PC-3 (cell line): ENCODE measurements around the gene PMF1.

Source experiments
- EZH2 ChIP-seq: fragments of 300-600 bp; sonication (generic); IDR thresholded peaks from one replicate; pipeline ENCODE4 v1.6.1; 2017; ENCODE audit warnings: antibody characterized with exemption, mild to moderate bottlenecking, low read length; ENCODE audit not compliant: unreplicated experiment
- TF ChIP-seq, protein P1 (sequence below): fragments of 300-600 bp; sonication (generic); conservative IDR thresholded peaks from 2 replicates; pipeline ENCODE4 v1.5.1; 2017; ENCODE audit warnings: antibody characterized with exemption, low read depth, mild to moderate bottlenecking, low read length

DNA sequence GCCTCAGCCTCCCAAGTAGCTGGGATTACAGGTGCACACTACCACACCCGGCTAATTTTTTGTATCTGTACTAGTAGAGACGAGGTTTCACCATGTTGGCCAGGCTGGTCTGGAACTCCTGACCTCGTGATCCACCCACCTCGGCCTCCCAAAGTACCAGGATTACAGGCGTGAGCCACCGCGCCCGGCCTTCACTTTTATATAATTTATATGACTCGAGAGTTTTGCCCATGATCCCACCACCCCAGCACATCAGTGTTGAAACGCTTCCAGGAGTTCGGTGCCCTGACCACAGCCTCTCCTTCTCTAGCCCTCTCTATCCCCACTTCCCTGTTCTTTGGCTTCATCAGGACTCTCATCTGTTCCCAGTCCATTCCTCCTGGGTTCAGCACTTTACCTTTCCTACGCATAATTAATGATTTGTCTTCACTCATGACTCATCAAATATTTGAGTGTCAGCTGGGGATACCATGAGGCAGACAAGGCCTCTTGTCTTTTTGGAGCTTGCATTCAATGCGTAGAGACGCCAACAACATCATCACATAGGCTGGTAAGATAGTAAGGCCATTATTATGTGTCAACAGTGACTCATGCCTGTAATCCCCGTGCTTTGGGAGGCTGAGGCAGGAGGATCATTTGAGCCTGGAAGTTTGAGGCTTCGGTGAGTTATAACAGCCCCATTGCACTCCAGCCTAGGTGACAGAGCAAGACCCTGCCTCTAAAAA is 1.4 kb downstream of the PMF1 start:
- TF ChIP-seq, protein P1, sequence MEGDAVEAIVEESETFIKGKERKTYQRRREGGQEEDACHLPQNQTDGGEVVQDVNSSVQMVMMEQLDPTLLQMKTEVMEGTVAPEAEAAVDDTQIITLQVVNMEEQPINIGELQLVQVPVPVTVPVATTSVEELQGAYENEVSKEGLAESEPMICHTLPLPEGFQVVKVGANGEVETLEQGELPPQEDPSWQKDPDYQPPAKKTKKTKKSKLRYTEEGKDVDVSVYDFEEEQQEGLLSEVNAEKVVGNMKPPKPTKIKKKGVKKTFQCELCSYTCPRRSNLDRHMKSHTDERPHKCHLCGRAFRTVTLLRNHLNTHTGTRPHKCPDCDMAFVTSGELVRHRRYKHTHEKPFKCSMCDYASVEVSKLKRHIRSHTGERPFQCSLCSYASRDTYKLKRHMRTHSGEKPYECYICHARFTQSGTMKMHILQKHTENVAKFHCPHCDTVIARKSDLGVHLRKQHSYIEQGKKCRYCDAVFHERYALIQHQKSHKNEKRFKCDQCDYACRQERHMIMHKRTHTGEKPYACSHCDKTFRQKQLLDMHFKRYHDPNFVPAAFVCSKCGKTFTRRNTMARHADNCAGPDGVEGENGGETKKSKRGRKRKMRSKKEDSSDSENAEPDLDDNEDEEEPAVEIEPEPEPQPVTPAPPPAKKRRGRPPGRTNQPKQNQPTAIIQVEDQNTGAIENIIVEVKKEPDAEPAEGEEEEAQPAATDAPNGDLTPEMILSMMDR: no peak
- TF ChIP-seq EZH2: no peak
